ENCODE data around the gene CACNG8.
"Not testable (repeated sequence)": the region's sequence is repeated elsewhere in the genome, so short reads cannot be mapped to it uniquely, and the experiment has no call there.

Gene CACNG8

GRCh38 chr19:54035215-54036178 is 72.8 kb downstream of the CACNG8 start:
- DNase-seq (ENCODE audit: low spot score): no peak

- not testable (repeated sequence) for DNase-seq (ENCODE audit: low spot score)
These were observed 73.8 kb downstream of the CACNG8 start for GRCh38 chr19:54036542-54036941.
